Measurements from ENCODE around the gene TACC3. TPM values are rescaled to one million over a fixed set of nuclear protein-coding genes. Genes with fewer than 3 reads are reported as not detected.

TACC3 gene
- total and polyA plus RNA-seq, 2 experiments from 2014 or later: 18.1 to 78.2 TPM

DNA sequence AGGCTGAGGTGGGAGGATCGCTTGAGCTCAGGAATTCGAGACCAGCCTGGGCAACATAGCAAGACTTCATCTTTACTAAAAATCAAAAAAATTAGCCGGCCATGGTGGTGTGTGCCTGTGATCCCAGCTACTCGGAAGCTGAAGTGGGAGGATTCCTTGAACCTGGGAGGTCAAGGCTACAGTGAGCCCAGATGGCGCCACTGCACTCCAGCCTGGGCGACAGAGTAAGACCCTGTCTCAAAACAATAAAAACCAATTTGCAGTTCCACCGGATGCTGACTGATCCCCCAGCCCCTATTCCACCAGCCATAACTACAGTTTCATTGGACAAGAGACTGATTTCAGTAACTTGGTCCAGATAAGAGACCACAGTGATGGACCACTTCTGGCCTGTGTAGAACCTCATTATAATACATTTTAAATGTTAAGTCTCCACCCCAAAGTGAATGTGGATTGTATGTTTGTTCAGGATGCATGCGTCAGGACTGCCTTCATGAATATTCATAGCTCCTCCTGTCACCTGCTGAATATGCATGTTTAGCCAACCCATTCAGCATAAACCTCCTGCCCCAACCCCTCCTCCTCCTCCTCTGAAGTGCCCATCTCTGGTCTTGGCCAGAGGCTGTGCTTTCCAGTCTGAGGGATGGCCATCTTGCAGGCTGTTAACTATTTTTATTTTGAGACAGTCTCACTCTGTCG lies 6.9 kb upstream of the TACC3 start:
- no peak for DNase-seq (ENCODE audit: low read depth in 1 of 2, low spot score in 1 of 2)
- H3K9me3 ChIP-seq (ENCODE audit: low read depth): no peaks in the 10 kb centered on the region
- peaks cover 4% of the 10 kb centered on the region for H3K36me3 ChIP-seq
- peaks cover 14% of the 10 kb centered on the region for H3K4me1 ChIP-seq (ENCODE audit: low read depth)
- TF ChIP-seq, protein P1, sequence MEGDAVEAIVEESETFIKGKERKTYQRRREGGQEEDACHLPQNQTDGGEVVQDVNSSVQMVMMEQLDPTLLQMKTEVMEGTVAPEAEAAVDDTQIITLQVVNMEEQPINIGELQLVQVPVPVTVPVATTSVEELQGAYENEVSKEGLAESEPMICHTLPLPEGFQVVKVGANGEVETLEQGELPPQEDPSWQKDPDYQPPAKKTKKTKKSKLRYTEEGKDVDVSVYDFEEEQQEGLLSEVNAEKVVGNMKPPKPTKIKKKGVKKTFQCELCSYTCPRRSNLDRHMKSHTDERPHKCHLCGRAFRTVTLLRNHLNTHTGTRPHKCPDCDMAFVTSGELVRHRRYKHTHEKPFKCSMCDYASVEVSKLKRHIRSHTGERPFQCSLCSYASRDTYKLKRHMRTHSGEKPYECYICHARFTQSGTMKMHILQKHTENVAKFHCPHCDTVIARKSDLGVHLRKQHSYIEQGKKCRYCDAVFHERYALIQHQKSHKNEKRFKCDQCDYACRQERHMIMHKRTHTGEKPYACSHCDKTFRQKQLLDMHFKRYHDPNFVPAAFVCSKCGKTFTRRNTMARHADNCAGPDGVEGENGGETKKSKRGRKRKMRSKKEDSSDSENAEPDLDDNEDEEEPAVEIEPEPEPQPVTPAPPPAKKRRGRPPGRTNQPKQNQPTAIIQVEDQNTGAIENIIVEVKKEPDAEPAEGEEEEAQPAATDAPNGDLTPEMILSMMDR (IDR thresholded peaks at IDR 0.05; ENCODE audit: low read depth, low read length): no peak
- H3K27me3 ChIP-seq: no peaks in the 10 kb centered on the region
- H3K27ac ChIP-seq: no peak overlapping the region
- no peak overlapping the region for H3K4me3 ChIP-seq

DNA sequence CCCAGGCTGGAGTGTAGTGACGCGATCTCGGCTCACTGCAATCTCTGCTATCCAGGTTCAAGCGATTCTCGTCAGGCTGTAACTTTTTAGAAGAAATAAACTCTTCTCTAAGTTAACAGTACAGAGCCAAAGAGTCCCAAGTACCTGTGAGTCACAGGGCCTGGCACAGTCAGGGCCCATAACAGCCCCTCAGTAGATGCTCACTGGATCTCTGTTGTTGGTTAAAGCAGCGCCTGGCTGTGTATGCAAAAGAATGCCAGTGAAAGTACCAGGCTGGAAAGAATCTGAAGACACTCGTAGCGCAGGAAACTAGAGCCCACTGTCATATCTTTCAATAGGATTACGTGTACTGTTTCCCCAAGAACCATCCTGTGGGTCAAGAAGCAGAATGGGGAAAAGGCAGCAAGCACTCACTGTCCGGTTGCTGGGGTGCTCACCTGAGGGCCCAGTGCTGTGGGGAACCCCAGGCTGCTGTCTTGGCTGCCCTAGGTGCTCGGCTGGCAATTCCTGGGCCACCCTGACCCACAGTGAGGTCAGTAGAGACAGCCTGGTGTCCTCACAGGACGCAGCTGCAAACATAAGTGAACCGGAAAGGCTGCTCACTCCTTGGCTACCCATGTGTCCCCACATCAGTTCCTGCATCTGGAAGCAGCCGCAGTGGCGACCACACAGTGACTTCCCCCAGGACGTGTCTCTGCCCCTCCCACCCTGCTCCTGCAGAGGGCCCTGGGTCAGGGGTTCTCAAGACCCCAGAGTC lies 6.1 kb upstream of the TACC3 start:
- H3K4me1 ChIP-seq (ENCODE audit: low read depth): peaks cover 15% of the 10 kb centered on the region
- H3K36me3 ChIP-seq: peaks cover 4% of the 10 kb centered on the region
- TF ChIP-seq, protein P1 (IDR thresholded peaks at IDR 0.05; ENCODE audit: low read depth, low read length): no peak
- H3K27ac ChIP-seq: no peak overlapping the region
- no peak for DNase-seq (ENCODE audit: low read depth in 1 of 2, low spot score in 1 of 2)
- H3K27me3 ChIP-seq: no peaks in the 10 kb centered on the region
- H3K9me3 ChIP-seq (ENCODE audit: low read depth): no peaks in the 10 kb centered on the region
- H3K4me3 ChIP-seq: no peak overlapping the region

GRCh38 chr4:1716065-1716945 lies 5.0 kb upstream of the TACC3 start:
- Histone ChIP-seq H3K27ac (no peak overlapping the region), H3K36me3 (peaks cover 4% of the 10 kb centered on the region), H3K4me1 (ENCODE audit: low read depth) (peaks cover 11% of the 10 kb centered on the region), H3K9me3 (ENCODE audit: low read depth) (no peaks in the 10 kb centered on the region), H3K27me3 (no peaks in the 10 kb centered on the region), H3K4me3 (no peak overlapping the region)
- TF ChIP-seq, protein P1 (IDR thresholded peaks at IDR 0.05; ENCODE audit: low read depth, low read length): no peak
- DNase-seq (ENCODE audit: low read depth in 1 of 2, low spot score in 1 of 2): no peak

DNA sequence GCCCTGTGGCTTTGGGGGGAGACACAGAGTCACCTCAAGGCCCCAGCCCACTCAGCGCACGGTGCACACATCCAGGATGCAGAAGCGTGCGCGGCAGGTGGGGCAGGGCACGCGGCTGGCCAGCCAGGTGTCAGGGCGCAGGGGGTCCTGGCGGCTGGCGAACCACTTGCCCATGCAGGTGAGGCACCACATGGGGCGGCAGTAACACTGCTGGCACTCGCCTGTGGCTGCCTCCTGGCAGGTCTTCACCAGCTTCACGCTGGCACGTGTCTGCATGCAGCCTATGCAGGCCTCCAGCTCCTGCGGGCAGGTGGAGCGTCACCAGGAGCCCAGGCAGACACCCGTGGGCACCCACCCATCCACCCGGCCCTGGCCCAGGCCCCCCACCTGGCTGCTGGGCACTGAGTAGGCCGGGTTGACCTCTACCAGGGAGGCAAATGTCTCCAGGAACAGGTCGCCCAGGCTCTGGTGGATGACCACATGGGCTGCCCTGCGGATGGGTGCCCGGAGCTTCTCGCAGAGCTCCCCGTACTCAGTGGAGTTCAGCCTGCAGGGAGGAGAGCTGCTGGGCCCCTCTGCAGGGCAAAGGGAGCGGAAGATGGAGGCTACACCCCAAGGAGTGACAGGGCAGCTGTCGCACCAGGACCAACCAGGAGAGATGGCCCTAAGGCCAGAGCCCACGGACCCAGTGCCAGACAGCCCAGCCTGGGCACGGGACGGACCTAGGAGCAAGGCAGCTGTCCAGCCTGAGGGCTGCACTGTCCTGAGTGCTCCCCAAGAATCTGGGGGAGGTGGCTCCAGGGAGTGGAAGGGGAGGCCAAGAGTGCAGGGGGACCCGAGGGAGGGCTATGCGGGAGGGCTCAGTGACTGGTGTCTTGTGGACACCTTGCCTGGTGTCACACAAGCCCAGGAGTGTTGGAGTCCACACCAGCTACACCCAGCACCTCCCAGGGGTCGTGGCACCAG lies 3.9 kb upstream of the TACC3 start:
- H3K27me3 ChIP-seq: no peaks in the 10 kb centered on the region
- peaks cover 4% of the 10 kb centered on the region for H3K36me3 ChIP-seq
- TF ChIP-seq, protein P1 (IDR thresholded peaks at IDR 0.05; ENCODE audit: low read depth, low read length): no peak
- H3K4me1 ChIP-seq (ENCODE audit: low read depth): peaks cover 11% of the 10 kb centered on the region
- no peaks in the 10 kb centered on the region for H3K9me3 ChIP-seq (ENCODE audit: low read depth)
- no peak overlapping the region for H3K4me3 ChIP-seq
- DNase-seq (ENCODE audit: low read depth in 1 of 2, low spot score in 1 of 2): no peak
- no peak overlapping the region for H3K27ac ChIP-seq

Measured in cardiac muscle cell (in vitro differentiated cells and primary cell).